GF-D8 (cell line): ENCODE results near the gene ADAMTS19.
"Not testable (repeated sequence)": the region's sequence is repeated elsewhere in the genome, so short reads cannot be mapped to it uniquely, and the experiment has no call there.

ENCODE experiments used
- DNase-seq: peaks from one replicate; lab custom pipeline; 2025; lab: John Stamatoyannopoulos, UW

Gene ADAMTS19

DNA sequence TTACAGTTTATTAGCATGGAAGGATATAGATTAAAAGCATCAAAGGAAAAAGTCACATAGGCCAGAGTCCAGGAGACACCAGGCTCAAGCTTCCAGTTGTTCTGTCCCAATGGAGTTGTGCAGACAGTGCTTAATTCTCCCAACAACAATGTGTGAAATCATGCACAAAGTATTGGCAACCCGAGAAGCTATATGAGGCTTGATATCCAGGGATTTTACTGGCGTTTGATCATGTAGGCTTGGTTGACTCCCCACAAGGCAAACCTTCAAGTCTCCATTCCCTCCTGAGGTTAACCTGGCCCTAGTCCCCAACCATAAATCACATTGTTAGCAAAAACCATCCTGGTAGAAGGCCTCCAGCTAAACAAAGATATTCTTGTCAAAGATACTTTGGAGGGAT lies 141.5 kb downstream of the ADAMTS19 start:
- DNase-seq: no peak

DNA sequence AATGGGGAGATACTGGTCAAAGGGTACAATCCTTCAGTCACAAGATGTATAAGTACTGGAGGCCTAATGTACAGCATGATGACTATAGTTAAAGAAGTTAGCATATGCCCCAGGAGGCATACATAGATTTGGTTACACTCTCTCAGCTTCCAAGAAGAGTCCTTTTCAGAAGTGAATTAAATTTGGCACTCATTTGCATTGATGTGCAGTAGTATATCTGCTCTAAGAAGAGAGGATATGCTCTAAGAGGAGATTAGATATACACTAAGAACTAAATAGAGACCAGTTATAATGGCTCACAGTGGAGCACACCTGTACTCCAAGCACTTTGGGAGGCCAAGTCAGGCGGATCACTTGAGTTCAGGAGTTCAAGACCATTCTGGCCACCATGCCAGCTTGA lies 148.3 kb downstream of the ADAMTS19 start:
- no peak for DNase-seq

DNA sequence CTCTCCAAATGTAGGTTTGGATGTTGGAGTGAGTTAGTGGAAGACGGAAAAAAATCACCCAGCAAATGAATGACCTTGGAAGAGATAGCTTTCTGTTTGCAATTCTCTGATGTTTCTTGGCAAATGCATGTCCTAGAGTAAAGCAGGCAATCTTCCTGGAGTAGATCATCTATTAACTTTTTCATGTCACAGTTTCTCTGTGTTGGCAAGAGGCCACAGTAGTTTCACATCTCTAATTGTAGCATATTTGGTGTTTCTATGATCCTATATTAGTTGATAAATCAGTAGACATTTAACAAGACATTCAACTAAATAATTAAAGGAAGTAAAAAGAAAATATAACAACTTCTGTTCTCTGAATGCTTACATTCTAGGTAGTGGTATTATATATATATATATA lies 149.6 kb downstream of the ADAMTS19 start:
- DNase-seq: no peak

DNA sequence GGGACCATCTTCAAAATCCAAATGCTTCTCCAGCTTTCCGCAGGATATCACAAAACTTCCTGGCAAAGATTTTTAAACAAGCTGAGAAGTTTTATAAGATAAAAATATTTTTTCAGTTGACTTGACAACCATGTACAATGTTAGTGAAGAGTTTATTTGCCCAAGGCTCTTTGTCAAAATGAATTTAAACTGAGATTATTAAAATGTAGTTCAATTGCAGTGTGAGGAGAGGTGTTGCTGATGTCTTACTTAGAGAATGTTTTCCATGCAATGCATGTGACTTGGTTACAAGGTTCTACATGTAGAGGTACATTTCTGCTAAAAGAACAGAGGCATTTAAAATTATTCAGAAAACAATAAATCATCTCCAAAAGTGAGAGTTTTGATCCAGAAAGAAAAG lies 156.4 kb downstream of the ADAMTS19 start:
- DNase-seq: no peak

DNA sequence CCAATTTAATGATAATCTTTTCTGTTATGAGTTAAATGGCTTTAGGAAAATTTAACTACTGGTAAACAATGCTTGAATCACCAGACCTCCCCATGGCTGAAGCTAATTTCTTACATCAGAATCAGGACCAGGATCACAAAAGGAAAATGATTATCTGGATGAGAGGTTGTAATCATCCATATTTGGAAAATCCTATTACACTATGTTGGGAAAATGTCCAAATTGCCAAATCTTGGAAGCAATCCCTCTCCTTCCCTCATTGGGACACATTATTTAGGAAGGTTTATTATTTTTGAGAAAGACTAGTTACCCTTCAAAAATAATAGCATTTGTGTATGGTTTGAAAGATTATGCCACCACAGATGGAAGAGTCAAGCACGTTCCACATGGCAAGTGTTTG lies 157.1 kb downstream of the ADAMTS19 start:
- no peak for DNase-seq

DNA sequence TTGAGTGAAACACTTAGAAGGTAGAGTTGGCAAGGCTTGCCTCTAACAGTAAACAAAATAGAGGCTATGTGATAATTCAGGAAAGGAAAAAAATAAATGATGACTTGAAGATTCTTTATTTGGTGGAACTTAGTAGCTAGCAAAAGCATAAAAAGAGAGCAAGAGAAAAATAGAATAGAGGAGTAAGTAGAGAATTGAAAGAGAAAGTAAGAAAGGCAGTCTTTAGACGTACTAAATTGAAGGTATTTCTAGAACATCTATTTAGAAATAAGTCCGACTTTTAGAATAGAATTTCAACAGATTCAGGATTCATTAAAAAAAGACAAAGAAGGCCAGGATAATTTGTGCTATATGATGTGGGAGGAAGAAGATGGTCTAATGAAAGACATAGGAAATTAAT lies 159.7 kb downstream of the ADAMTS19 start:
- DNase-seq: no peak

DNA sequence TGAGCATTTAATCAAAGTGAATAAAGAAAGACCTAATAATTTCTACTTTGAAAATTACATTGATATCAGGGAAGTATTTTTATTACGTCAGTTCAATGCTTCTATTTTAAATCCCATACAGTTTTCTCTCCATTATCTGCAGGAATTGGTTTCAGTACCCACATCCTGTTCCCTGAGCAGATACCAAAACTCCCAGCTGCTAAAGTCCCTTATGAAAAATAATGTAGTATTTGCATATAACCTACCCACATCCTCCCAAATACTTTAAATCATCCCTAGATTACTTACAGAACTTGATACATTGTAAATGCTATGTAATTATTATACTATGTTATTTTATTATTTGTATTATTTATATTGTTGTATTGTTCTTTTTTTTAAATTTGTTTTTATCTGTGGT lies 162.4 kb downstream of the ADAMTS19 start:
- no peak for DNase-seq

- no peak for DNase-seq
These were observed 169.5 kb downstream of the ADAMTS19 start for GRCh38 chr5:129629575-129629974.

- no peak for DNase-seq
These were observed 170.0 kb downstream of the ADAMTS19 start for GRCh38 chr5:129630101-129630500.

GRCh38 chr5:129631961-129632360 lies 171.9 kb downstream of the ADAMTS19 start:
- DNase-seq: no peak

GRCh38 chr5:129637501-129637900 lies 177.4 kb downstream of the ADAMTS19 start:
- not testable (repeated sequence) for DNase-seq

DNA sequence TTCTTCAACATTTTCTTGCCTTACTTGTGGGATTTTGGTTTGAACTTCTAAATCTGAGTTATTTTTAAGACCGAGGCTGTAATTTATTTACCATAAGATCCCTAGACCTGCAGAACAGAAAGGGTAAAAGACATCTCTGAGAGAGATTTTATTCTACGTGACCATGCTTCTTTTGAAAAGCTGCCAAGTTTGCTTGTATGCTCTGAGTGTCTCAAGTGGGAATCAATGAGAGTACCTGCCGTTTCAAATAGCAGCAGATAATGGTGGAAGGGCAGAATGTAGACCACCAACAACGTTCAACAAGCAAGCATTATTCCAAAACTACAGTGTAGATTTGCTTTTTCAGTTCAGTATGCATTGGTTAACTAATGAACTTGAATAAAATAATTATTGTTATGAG lies 179.2 kb downstream of the ADAMTS19 start:
- DNase-seq: no peak

GRCh38 chr5:129652349-129653056 lies 192.4 kb downstream of the ADAMTS19 start:
- DNase-seq: no peak

DNA sequence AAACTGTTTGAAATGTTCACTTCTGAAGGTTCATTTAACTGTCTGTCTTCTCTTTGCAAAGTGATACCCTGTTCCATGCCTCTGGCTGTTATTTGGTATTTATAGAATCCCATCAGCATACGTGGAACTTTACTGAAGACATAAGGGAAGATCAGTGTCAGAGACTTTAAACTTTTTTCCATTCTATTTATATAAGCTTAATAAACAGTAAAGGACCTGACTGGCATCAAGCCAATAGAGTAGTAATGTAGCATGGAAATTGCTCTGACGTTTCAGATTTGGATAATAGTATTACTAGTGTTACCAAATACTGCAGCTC lies 192.9 kb downstream of the ADAMTS19 start:
- DNase-seq: no peak

DNA sequence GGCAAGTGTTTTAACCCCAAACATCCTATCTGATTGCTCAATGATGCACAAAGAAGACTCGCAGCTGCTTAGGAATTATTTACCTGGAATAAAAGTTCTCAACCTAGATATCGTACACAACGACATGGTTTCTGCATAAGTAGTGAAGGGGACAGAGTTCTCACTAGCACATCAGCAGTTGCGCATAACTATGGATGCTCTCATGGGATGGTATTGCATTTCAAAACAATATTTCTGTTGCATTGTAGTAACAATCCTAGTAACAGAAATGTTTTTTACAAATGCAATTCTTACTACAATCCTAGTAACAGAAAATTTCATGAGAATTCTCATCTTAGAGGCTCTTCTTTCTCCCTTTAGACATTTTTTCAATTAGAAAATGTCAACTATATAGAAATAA lies 193.3 kb downstream of the ADAMTS19 start:
- DNase-seq: no peak

GRCh38 chr5:129656952-129657351 lies 196.9 kb downstream of the ADAMTS19 start:
- no peak for DNase-seq

GRCh38 chr5:129658801-129659200 lies 198.7 kb downstream of the ADAMTS19 start:
- no peak for DNase-seq

GRCh38 chr5:129661366-129662035 lies 201.4 kb downstream of the ADAMTS19 start:
- DNase-seq: no peak

GRCh38 chr5:129664336-129664937 lies 204.3 kb downstream of the ADAMTS19 start:
- no peak for DNase-seq

DNA sequence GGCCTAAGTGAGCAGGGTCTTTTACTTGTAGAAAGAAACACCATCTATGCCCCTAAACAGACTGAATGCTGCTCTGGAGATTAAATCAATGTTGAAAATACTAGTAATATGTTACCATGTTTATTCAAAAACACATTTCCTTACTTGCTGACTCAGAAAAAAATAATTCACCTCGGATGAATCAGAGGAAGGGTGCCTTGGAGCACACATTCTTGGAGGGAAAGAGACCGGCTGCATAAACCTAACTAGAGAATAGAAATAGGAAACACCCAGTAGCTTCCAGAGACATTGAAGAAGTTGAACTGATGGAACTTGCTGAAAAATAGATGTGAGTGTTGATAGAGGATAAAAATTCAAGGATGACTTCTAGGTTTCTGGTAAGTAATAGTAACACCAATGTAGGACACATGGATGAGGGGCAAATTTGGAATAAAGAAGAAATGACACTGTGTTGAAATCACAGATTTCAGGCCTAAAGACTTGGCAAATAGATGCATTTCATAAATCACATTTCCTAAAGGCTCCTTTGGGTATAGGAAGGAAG lies 210.9 kb downstream of the ADAMTS19 start:
- DNase-seq: no peak

DNA sequence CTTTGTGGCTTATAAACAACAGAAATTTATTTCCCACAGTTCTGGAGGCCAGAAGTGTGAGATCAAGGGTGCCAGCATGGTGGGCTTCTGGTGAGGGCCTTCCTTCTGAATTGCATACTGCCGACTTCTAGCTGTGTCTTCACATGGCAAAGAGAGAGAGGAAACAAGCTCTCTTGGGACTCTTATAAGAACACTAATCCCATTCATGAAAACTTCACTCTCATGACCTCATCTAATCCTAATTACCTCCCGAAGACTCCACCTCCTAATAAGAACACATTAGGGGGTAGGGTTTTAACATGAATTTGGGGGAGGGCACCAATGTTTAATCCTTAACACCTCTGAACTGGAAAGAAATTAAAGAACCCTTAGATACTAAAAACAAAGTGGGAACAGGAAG lies 211.9 kb downstream of the ADAMTS19 start:
- no peak for DNase-seq

GRCh38 chr5:129679671-129680070 lies 219.6 kb downstream of the ADAMTS19 start:
- DNase-seq: no peak

GRCh38 chr5:129687941-129688340 lies 227.8 kb downstream of the ADAMTS19 start:
- no peak for DNase-seq
